ENCODE results near the gene IFFO2. TPM values are rescaled to one million over a fixed set of nuclear protein-coding genes. Genes with fewer than 3 reads are reported as not detected.
A peak's percentile ranks its signal among the peaks of the same experiment; 100 is the strongest.

IFFO2 gene
- total and polyA plus RNA-seq, 2 of the 13 experiments (the other 11 are each of a cell fraction or from before 2014, with no cell fraction given) = 7.3 to 16.7 TPM

DNA sequence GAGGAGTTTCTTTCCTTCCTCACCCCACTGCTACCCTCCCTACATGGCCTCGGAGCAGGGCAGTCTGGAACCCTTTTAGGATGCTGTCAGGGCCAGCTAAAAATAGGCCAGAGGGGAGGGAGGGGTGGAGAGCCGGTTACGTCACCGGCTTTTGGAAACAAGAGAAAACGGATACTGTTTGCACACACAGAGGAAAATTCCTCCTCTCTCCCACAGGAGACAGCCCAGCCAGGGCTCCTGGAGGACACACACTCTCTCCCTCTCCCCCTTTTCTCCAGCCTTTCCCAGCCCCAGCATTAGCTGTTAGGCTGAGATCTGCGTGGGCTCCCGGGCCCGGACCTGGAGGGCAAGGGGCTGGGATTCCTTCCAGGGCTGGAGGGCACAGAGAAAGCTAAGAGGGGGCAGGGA is 34.2 kb downstream of the IFFO2 start (continued):
- TF ChIP-seq ZNF891 (CRISPR knock-in tag; IDR thresholded peaks at IDR 0.05) = 0 out of 2 replicates have a peak, but pooled peaks have one; percentile 23
- TF ChIP-seq TCF12 (IDR thresholded peaks at IDR 0.05) = no peak
- TF ChIP-seq TCF12 (CRISPR knock-in tag; IDR thresholded peaks at IDR 0.05) = no peak
- peak; percentile 20; the same call in 1 of the 2 replicates for TF ChIP-seq RARA (CRISPR knock-in tag; IDR thresholded peaks at IDR 0.05)
- TF ChIP-seq, protein P1, sequence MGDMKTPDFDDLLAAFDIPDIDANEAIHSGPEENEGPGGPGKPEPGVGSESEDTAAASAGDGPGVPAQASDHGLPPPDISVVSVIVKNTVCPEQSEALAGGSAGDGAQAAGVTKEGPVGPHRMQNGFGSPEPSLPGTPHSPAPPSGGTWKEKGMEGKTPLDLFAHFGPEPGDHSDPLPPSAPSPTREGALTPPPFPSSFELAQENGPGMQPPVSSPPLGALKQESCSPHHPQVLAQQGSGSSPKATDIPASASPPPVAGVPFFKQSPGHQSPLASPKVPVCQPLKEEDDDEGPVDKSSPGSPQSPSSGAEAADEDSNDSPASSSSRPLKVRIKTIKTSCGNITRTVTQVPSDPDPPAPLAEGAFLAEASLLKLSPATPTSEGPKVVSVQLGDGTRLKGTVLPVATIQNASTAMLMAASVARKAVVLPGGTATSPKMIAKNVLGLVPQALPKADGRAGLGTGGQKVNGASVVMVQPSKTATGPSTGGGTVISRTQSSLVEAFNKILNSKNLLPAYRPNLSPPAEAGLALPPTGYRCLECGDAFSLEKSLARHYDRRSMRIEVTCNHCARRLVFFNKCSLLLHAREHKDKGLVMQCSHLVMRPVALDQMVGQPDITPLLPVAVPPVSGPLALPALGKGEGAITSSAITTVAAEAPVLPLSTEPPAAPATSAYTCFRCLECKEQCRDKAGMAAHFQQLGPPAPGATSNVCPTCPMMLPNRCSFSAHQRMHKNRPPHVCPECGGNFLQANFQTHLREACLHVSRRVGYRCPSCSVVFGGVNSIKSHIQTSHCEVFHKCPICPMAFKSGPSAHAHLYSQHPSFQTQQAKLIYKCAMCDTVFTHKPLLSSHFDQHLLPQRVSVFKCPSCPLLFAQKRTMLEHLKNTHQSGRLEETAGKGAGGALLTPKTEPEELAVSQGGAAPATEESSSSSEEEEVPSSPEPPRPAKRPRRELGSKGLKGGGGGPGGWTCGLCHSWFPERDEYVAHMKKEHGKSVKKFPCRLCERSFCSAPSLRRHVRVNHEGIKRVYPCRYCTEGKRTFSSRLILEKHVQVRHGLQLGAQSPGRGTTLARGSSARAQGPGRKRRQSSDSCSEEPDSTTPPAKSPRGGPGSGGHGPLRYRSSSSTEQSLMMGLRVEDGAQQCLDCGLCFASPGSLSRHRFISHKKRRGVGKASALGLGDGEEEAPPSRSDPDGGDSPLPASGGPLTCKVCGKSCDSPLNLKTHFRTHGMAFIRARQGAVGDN (CRISPR knock-in tag; IDR thresholded peaks at IDR 0.05) = peak; percentile 18; the same call in 1 of the 2 replicates
- TF ChIP-seq, protein P2, sequence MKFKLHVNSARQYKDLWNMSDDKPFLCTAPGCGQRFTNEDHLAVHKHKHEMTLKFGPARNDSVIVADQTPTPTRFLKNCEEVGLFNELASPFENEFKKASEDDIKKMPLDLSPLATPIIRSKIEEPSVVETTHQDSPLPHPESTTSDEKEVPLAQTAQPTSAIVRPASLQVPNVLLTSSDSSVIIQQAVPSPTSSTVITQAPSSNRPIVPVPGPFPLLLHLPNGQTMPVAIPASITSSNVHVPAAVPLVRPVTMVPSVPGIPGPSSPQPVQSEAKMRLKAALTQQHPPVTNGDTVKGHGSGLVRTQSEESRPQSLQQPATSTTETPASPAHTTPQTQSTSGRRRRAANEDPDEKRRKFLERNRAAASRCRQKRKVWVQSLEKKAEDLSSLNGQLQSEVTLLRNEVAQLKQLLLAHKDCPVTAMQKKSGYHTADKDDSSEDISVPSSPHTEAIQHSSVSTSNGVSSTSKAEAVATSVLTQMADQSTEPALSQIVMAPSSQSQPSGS (CRISPR knock-in tag; IDR thresholded peaks at IDR 0.05) = 0 out of 2 replicates have a peak, but pooled peaks have one; percentile 34
- no peak for TF ChIP-seq ZIK1 (CRISPR knock-in tag; IDR thresholded peaks at IDR 0.05; ENCODE audit: borderline replicate concordance, low read depth)
- TF ChIP-seq, protein P3, sequence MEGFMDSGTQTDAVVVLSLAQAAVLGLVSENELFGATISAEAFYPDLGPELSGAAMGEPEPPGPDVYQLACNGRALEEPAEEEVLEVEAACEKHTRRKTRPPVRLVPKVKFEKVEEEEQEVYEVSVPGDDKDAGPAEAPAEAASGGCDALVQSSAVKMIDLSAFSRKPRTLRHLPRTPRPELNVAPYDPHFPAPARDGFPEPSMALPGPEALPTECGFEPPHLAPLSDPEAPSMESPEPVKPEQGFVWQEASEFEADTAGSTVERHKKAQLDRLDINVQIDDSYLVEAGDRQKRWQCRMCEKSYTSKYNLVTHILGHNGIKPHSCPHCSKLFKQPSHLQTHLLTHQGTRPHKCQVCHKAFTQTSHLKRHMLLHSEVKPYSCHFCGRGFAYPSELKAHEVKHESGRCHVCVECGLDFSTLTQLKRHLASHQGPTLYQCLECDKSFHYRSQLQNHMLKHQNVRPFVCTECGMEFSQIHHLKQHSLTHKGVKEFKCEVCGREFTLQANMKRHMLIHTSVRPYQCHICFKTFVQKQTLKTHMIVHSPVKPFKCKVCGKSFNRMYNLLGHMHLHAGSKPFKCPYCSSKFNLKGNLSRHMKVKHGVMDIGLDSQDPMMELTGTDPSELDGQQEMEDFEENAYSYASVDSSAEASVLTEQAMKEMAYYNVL (CRISPR knock-in tag; IDR thresholded peaks at IDR 0.05; ENCODE audit: borderline replicate concordance) = no peak
- 0 out of 2 replicates have a peak, but pooled peaks have one; percentile 48 for TF ChIP-seq ATF7 (IDR thresholded peaks at IDR 0.05)
- TF ChIP-seq ATF7 (CRISPR knock-in tag; IDR thresholded peaks at IDR 0.05) = peak; percentile 26; the same call in 1 of the 2 replicates
- TF ChIP-seq SOX13 (IDR thresholded peaks at IDR 0.05) = no peak
- peak in 1 of 2 experiments; percentile 23; a peak in 1 of 4 replicates for TF ChIP-seq SOX13 (CRISPR knock-in tag; conservative IDR thresholded peaks at IDR 0.05 in 1 of 2, IDR thresholded peaks at IDR 0.05 in 1 of 2)
- TF ChIP-seq, protein P4, sequence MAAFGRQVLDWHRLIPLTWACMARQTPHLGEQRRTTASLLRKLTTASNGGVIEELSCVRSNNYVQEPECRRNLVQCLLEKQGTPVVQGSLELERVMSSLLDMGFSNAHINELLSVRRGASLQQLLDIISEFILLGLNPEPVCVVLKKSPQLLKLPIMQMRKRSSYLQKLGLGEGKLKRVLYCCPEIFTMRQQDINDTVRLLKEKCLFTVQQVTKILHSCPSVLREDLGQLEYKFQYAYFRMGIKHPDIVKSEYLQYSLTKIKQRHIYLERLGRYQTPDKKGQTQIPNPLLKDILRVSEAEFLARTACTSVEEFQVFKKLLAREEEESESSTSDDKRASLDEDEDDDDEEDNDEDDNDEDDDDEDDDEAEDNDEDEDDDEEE (CRISPR knock-in tag; IDR thresholded peaks at IDR 0.05) = no peak
- no peak for TF ChIP-seq MATR3 (CRISPR knock-in tag; IDR thresholded peaks at IDR 0.05)
- 0 out of 2 replicates have a peak, but pooled peaks have one; percentile 6 for TF ChIP-seq CEBPB (IDR thresholded peaks at IDR 0.05; ENCODE audit: borderline replicate concordance, low read depth, low read length)
- TF ChIP-seq, protein P5, sequence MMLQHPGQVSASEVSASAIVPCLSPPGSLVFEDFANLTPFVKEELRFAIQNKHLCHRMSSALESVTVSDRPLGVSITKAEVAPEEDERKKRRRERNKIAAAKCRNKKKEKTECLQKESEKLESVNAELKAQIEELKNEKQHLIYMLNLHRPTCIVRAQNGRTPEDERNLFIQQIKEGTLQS (CRISPR knock-in tag; IDR thresholded peaks at IDR 0.05) = 0 out of 2 replicates have a peak, but pooled peaks have one; percentile 26
- TF ChIP-seq, protein P6, sequence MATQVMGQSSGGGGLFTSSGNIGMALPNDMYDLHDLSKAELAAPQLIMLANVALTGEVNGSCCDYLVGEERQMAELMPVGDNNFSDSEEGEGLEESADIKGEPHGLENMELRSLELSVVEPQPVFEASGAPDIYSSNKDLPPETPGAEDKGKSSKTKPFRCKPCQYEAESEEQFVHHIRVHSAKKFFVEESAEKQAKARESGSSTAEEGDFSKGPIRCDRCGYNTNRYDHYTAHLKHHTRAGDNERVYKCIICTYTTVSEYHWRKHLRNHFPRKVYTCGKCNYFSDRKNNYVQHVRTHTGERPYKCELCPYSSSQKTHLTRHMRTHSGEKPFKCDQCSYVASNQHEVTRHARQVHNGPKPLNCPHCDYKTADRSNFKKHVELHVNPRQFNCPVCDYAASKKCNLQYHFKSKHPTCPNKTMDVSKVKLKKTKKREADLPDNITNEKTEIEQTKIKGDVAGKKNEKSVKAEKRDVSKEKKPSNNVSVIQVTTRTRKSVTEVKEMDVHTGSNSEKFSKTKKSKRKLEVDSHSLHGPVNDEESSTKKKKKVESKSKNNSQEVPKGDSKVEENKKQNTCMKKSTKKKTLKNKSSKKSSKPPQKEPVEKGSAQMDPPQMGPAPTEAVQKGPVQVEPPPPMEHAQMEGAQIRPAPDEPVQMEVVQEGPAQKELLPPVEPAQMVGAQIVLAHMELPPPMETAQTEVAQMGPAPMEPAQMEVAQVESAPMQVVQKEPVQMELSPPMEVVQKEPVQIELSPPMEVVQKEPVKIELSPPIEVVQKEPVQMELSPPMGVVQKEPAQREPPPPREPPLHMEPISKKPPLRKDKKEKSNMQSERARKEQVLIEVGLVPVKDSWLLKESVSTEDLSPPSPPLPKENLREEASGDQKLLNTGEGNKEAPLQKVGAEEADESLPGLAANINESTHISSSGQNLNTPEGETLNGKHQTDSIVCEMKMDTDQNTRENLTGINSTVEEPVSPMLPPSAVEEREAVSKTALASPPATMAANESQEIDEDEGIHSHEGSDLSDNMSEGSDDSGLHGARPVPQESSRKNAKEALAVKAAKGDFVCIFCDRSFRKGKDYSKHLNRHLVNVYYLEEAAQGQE (IDR thresholded peaks at IDR 0.05; ENCODE audit: borderline replicate concordance in 1 of 2, low read depth in 1 of 2, low read length in 2 of 2) = no peak
